ENCODE data around the gene PALS1.

DNA sequence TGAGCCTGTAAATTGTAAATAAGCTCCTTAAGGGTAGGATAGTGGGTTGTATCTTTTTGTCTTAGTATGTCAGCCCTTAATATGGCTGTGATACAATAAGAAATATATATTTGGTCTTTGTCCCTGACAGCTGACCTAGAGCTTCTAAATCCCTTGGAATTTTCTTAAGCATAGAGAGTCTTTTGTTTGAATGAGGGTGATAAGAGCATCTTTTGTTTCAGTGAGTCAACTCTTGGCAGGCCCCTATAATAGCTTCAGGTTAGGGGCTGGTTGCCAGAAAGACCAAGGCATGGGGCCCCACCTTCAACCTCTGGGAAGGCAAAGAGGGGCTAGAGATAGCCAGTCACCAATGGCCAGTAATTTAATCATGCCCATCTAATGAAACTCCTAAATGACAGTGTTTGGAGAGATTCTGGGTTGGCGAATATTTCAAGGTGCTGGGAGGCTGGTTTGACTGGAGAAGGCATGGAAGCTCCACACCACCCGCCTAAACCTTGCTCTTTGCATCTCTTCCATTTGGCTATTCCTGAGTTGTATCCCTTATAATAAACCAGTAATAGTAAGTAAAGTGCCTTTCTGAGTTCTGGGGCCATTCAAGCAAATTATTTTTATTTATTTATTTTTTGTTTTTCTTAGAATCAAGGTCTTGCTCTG, 10.5 kb downstream of the PALS1 start:
- TF ChIP-seq, protein P1, sequence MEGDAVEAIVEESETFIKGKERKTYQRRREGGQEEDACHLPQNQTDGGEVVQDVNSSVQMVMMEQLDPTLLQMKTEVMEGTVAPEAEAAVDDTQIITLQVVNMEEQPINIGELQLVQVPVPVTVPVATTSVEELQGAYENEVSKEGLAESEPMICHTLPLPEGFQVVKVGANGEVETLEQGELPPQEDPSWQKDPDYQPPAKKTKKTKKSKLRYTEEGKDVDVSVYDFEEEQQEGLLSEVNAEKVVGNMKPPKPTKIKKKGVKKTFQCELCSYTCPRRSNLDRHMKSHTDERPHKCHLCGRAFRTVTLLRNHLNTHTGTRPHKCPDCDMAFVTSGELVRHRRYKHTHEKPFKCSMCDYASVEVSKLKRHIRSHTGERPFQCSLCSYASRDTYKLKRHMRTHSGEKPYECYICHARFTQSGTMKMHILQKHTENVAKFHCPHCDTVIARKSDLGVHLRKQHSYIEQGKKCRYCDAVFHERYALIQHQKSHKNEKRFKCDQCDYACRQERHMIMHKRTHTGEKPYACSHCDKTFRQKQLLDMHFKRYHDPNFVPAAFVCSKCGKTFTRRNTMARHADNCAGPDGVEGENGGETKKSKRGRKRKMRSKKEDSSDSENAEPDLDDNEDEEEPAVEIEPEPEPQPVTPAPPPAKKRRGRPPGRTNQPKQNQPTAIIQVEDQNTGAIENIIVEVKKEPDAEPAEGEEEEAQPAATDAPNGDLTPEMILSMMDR (conservative IDR thresholded peaks at IDR 0.05), result no peak
- TF ChIP-seq ZFX (IDR thresholded peaks at IDR 0.05), result no peak

Data from C4-2B (cell line).